ENCODE results near the gene FZD4. TPM values are rescaled to one million over a fixed set of nuclear protein-coding genes. Genes with fewer than 3 reads are reported as not detected.

FZD4 gene
- total RNA-seq, 1 donor from 2014 or later: 47.1 TPM

DNA sequence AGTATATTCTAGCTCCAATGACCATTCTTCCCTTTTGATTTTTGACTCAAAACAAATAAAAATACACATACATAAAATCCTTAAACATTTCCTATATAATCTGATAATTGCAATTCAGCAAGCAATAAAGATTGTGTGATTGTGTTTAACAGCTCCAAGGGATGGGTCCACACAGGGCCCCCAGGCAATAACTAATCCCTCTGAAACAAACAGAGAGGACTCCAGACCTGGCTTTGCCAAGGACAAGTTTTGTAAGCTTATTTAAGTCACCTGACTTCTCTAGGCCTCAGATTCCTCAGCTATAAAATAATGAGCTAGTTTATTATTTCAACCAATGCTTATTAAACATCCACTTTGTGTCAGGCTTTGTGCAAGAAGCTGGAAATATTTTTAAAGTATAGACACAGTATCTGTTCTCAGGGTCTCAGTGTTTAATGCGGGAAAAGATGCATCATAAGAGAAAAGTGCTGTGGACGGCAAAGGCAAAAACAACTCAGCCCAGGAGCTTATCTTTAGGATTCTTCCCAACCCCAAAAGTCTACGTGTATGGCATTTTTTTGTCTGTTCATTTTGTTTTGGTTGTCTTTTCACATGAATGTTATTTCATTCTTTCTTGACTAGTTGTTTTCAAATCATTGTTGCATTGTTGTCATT lies 20.1 kb downstream of the FZD4 start:
- TF ChIP-seq, protein P1, sequence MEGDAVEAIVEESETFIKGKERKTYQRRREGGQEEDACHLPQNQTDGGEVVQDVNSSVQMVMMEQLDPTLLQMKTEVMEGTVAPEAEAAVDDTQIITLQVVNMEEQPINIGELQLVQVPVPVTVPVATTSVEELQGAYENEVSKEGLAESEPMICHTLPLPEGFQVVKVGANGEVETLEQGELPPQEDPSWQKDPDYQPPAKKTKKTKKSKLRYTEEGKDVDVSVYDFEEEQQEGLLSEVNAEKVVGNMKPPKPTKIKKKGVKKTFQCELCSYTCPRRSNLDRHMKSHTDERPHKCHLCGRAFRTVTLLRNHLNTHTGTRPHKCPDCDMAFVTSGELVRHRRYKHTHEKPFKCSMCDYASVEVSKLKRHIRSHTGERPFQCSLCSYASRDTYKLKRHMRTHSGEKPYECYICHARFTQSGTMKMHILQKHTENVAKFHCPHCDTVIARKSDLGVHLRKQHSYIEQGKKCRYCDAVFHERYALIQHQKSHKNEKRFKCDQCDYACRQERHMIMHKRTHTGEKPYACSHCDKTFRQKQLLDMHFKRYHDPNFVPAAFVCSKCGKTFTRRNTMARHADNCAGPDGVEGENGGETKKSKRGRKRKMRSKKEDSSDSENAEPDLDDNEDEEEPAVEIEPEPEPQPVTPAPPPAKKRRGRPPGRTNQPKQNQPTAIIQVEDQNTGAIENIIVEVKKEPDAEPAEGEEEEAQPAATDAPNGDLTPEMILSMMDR (IDR thresholded peaks at IDR 0.05): no peak
- TF ChIP-seq POLR2A (IDR thresholded peaks at IDR 0.05): no peak
- TF ChIP-seq POLR2AphosphoS5 (IDR thresholded peaks at IDR 0.05; ENCODE audit: insufficient read depth in 1 of 2, low read depth in 1 of 2): no peak
- peaks cover 55% of the 10 kb centered on the region for H3K4me1 ChIP-seq
- no peak for DNase-seq (ENCODE audit: extremely low spot score in 2 of 2)
- intact Hi-C loops (cut with DNase I): loop anchor here (5.0 kb wide), 2 partner anchors 357 to 487 kb away; no protein-coding TSS in a partner anchor
- H3K9me3 ChIP-seq: no peaks in the 10 kb centered on the region
- H3K36me3 ChIP-seq: no peaks in the 10 kb centered on the region
- H3K4me3 ChIP-seq: no peak overlapping the region
- H3K27ac ChIP-seq: peak overlapping the region; percentile 64
- H3K27me3 ChIP-seq: no peaks in the 10 kb centered on the region

DNA sequence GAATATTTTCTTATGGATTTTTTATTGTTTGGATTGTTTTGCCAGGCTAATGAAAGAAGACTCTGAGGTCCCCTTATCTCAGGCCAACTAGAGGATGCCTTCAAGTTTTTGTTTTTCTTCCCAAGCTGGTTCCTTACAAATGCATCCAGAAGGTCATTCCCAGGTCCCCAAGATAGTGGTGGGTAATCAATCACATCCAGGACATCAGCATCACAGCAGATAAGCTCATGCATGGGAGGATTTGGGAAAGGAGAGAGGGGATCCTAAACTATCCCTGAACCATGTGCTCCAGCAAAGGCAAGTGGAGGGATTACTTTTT lies 20.7 kb downstream of the FZD4 start:
- Histone ChIP-seq H3K4me1 (peaks cover 50% of the 10 kb centered on the region), H3K9me3 (no peaks in the 10 kb centered on the region), H3K36me3 (no peaks in the 10 kb centered on the region), H3K27me3 (no peaks in the 10 kb centered on the region), H3K27ac (peak overlapping the region; percentile 64), H3K4me3 (no peak overlapping the region)
- TF ChIP-seq, protein P1 (IDR thresholded peaks at IDR 0.05): no peak
- TF ChIP-seq POLR2A (IDR thresholded peaks at IDR 0.05): no peak
- no peak for TF ChIP-seq POLR2AphosphoS5 (IDR thresholded peaks at IDR 0.05; ENCODE audit: insufficient read depth in 1 of 2, low read depth in 1 of 2)
- intact Hi-C loops (cut with DNase I): no loop called here
- DNase-seq (ENCODE audit: extremely low spot score in 2 of 2): no peak

DNA sequence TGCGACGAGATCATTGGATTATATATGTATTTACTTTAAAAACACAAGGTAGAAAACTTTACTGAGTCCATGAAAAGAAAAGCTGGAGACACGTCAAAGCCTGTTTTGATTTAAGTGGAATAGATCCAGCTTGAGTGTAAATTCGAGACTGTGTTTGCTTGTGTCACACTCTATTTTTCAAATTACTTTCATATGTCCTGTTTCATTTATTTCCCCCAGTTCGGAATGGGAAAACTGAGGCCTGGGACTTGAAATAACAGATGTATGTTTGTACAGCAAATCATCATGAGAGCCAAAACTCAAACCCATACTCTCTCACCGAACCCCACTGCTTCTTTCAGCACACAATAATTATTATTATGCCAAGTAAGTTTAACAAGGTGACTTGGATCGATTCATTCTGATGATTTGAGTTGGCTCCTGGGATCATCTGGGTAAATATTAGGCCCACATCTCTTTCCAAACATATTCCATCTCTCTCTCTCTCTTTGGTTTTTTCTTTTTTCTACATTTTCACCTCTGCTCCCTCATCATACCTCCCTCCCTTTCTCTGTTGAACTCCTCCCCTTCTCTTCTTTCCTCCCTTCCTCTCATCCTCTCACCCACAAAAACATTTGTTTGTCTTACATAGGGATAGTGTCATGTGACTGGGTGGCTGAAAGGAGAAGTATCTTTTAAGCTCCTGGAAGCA lies 21.2 kb downstream of the FZD4 start:
- H3K9me3 ChIP-seq: no peaks in the 10 kb centered on the region
- no peak for TF ChIP-seq POLR2A (IDR thresholded peaks at IDR 0.05)
- peak overlapping the region; percentile 64 for H3K27ac ChIP-seq
- H3K36me3 ChIP-seq: no peaks in the 10 kb centered on the region
- no peaks in the 10 kb centered on the region for H3K27me3 ChIP-seq
- intact Hi-C loops (cut with DNase I): no loop called here
- DNase-seq (ENCODE audit: extremely low spot score in 2 of 2): no peak
- peaks cover 47% of the 10 kb centered on the region for H3K4me1 ChIP-seq
- no peak overlapping the region for H3K4me3 ChIP-seq

DNA sequence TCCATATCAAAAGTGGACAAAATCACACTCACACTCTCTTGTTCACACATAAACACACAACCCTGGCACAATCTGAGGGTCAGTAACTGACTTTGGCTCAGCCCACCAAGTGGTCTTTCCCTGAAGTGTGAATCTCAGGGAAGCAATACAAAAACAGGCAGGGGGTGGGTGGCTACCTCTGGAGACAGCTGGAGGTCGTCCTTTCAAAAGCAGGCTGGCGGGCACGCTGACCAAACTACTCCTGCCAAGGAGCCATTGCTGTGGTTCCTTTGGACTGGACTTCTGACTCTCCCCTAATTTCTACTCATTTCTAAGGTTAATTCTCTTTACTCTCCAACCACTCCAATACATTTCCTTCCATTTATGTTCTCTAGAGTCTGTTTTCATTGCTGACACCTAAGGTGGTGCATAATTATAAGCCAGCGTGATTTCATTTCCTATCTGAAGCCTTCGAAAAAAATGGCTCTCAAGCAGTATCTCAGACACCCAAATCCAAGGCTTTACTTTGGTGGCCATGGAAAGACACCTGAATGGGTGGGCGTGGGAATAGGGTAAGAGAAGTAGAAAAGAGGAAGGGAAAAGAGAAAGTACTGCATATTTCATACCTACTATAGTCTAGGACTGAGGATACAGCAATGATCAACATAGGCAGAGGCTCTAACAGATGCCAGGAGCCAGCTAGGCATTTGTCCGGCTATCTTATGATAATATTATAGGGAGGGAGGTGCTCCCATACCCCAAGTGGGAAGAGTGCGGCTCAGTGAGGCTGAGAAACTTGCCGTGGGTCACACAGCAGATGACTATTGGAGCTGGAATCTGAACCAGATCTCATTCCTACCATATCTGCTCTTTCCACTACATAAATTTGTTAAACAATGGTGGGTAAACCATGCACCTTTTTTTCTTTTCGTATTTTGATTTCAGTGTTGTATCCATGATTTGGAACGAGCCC lies 22.0 kb downstream of the FZD4 start:
- intact Hi-C loops (cut with DNase I): no loop called here
- peak overlapping the region; percentile 64 for H3K27ac ChIP-seq

DNA sequence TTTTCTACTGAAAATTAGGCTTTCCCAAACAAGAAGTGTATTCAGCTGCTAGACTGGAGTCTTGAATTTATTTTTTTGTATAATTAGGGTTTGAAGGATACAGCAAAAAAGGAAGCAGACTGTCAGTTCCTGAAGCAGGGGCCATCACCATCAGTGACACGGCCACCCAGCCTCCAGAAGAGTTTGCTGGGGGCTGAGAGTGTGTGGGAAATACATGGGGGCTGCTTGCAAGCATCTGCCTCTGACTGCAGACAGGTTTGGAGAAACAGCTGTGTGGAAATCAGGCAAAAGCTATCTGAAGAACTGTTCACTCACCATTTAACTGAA lies 23.0 kb downstream of the FZD4 start:
- Histone ChIP-seq H3K9me3 (no peaks in the 10 kb centered on the region), H3K4me3 (no peak overlapping the region), H3K27ac (peak overlapping the region; percentile 64), H3K27me3 (no peaks in the 10 kb centered on the region), H3K36me3 (no peaks in the 10 kb centered on the region), H3K4me1 (peaks cover 47% of the 10 kb centered on the region)
- DNase-seq (ENCODE audit: extremely low spot score in 2 of 2): no peak
- TF ChIP-seq POLR2A (IDR thresholded peaks at IDR 0.05) (no peak), POLR2AphosphoS5 (IDR thresholded peaks at IDR 0.05; ENCODE audit: insufficient read depth in 1 of 2, low read depth in 1 of 2) (no peak)
- TF ChIP-seq, protein P1 (IDR thresholded peaks at IDR 0.05): no peak
- intact Hi-C loops (cut with DNase I): no loop called here

More for the DNA sequence above, 22.0 kb downstream of the FZD4 start:
- H3K4me3 ChIP-seq: no peak overlapping the region
- H3K27me3 ChIP-seq: no peaks in the 10 kb centered on the region
- no peaks in the 10 kb centered on the region for H3K9me3 ChIP-seq
- no peak for DNase-seq (ENCODE audit: extremely low spot score in 2 of 2)
- H3K4me1 ChIP-seq: peaks cover 47% of the 10 kb centered on the region
- TF ChIP-seq, protein P1 (IDR thresholded peaks at IDR 0.05): no peak
- TF ChIP-seq POLR2A (IDR thresholded peaks at IDR 0.05) (no peak), POLR2AphosphoS5 (IDR thresholded peaks at IDR 0.05; ENCODE audit: insufficient read depth in 1 of 2, low read depth in 1 of 2) (no peak)
- no peaks in the 10 kb centered on the region for H3K36me3 ChIP-seq
